ENCODE results near the gene PYGB. TPM values are rescaled to one million over a fixed set of nuclear protein-coding genes. Genes with fewer than 3 reads are reported as not detected.
"Not testable (repeated sequence)": the region's sequence is repeated elsewhere in the genome, so short reads cannot be mapped to it uniquely, and the experiment has no call there.

Gene PYGB
- total and polyA plus RNA-seq, 8 donors, result 17.4 to 37.2 (median 24.2) TPM

- intact Hi-C loops (cut with DNase I), result no loop called here
- no peak for DNase-seq
- Histone ChIP-seq H3K9me3 (no peaks in the 10 kb centered on the region), H3K4me1 (no peaks in the 10 kb centered on the region), H3K4me3 (no peak overlapping the region), H3K27ac (no peak overlapping the region), H3K27me3 (no peaks in the 10 kb centered on the region), H3K36me3 (peaks cover 0 to 15% (median 3%) of the 10 kb centered on the region in 3 donors)
- no peak for TF ChIP-seq CTCF (IDR thresholded peaks at IDR 0.05)
- ATAC-seq, result no peak
- 85 to 95% methylated on average over 2 of the region's 2 CpGs for WGBS, 2 donors
- no peak for FAIRE-seq
Observed at GRCh38 chr20:25325997-25326396, 78.1 kb downstream of the PYGB start.

- Histone ChIP-seq H3K9me3 (no peaks in the 10 kb centered on the region), H3K4me3 (no peak overlapping the region), H3K4me1 (no peaks in the 10 kb centered on the region), H3K36me3 (peaks cover 0 to 7% (median 3%) of the 10 kb centered on the region in 3 donors), H3K27ac (no peak overlapping the region), H3K27me3 (no peaks in the 10 kb centered on the region)
- ATAC-seq (no peak), DNase-seq (no peak), FAIRE-seq (no peak)
- WGBS, 2 donors, result 72 to 78% methylated on average over 7 of the region's 7 CpGs
- intact Hi-C loops (cut with DNase I), result no loop called here
- TF ChIP-seq CTCF (IDR thresholded peaks at IDR 0.05), result no peak
Observed at GRCh38 chr20:25327521-25328235, 79.8 kb downstream of the PYGB start.

GRCh38 chr20:25328954-25329498 lies 81.1 kb downstream of the PYGB start:
- no peak overlapping the region for H3K27ac ChIP-seq
- DNase-seq (peak in 1 of 6 donors; percentile 8), FAIRE-seq (no peak), ATAC-seq (peak in 1 of 4 donors; percentile 22)
- H3K4me3 ChIP-seq, result no peak overlapping the region
- 89% methylated on average over 12 of the region's 12 CpGs for WGBS, 2 donors
- H3K36me3 ChIP-seq, result no peaks in the 10 kb centered on the region
- TF ChIP-seq CTCF (IDR thresholded peaks at IDR 0.05), result no peak
- H3K27me3 ChIP-seq, result no peaks in the 10 kb centered on the region
- H3K9me3 ChIP-seq, result no peaks in the 10 kb centered on the region
- no peaks in the 10 kb centered on the region for H3K4me1 ChIP-seq
- intact Hi-C loops (cut with DNase I), result no loop called here

GRCh38 chr20:25334972-25335371 lies 87.1 kb downstream of the PYGB start:
- not testable (repeated sequence) for H3K27ac ChIP-seq, ATAC-seq, FAIRE-seq, H3K4me3 ChIP-seq, DNase-seq, H3K9me3 ChIP-seq, H3K27me3 ChIP-seq, H3K36me3 ChIP-seq
- 95 to 100% methylated on average over 1 of the region's 1 CpG for WGBS, 2 donors
- H3K4me1 ChIP-seq, result peaks cover 23 to 34% (median 29%) of the 10 kb centered on the region in 3 donors
- intact Hi-C loops (cut with DNase I), result loop anchor here in 2 of 3 donors (5.0 kb wide), 2 partner anchors 62 to 67 kb away; no protein-coding TSS in a partner anchor

- TF ChIP-seq CTCF (IDR thresholded peaks at IDR 0.05), result peak in 1 of 4 donors; percentile 14
- peak overlapping the region in 2 of 4 donors; percentile 16 to 22 for H3K4me3 ChIP-seq
- no peaks in the 10 kb centered on the region for H3K36me3 ChIP-seq
- ATAC-seq (peak; percentile 39 to 68 (median 60)), FAIRE-seq (no peak), DNase-seq (peak in 3 of 6 donors; percentile 34 to 49 (median 42))
- intact Hi-C loops (cut with DNase I), result loop anchor here in 2 of 3 donors (5.0 kb wide), 2 partner anchors 61 to 66 kb away; no protein-coding TSS in a partner anchor
- H3K27ac ChIP-seq, result peak overlapping the region in 2 of 4 donors; percentile 84 to 88
- 39 to 45% methylated on average over 17 of the region's 17 CpGs for WGBS, 2 donors
- H3K27me3 ChIP-seq, result no peaks in the 10 kb centered on the region
- peaks cover 35 to 44% (median 41%) of the 10 kb centered on the region in 3 donors for H3K4me1 ChIP-seq
- no peaks in the 10 kb centered on the region for H3K9me3 ChIP-seq
Observed at GRCh38 chr20:25336561-25337422, 88.9 kb downstream of the PYGB start.

Measured in pancreas (tissue), 10 donors.